SU-DHL-6 (cell line): ENCODE results near the gene CERT1.

Source experiments
- CTCF ChIP-seq: fragments of 200-600 bp; sonication (generic); IDR thresholded peaks from one replicate; pipeline ENCODE4 v1.5.1; 2017; ENCODE audit warnings: antibody characterized with exemption, mild to moderate bottlenecking, low read length, moderate library complexity; ENCODE audit not compliant: insufficient read depth, poor library complexity, severe bottlenecking
- EZH2phosphoT487 ChIP-seq: fragments of 200-600 bp; sonication (generic), shearing (Covaris generic); conservative IDR thresholded peaks from 2 replicates; pipeline ENCODE4 v1.6.1; 2018; ENCODE audit warnings: mild to moderate bottlenecking, antibody characterized with exemption, low read length, moderate library complexity, mixed read lengths

- no peak for TF ChIP-seq CTCF
- TF ChIP-seq EZH2phosphoT487: no peak
Measured at GRCh38 chr5:75496026-75496425, 15.4 kb downstream of the CERT1 start.
